Measurements from ENCODE around the gene TMEM234. TPM values are rescaled to one million over a fixed set of nuclear protein-coding genes. Genes with fewer than 3 reads are reported as not detected.

TMEM234 gene
- total RNA-seq, result 16.8 and 20.5 TPM in 2 replicates

DNA sequence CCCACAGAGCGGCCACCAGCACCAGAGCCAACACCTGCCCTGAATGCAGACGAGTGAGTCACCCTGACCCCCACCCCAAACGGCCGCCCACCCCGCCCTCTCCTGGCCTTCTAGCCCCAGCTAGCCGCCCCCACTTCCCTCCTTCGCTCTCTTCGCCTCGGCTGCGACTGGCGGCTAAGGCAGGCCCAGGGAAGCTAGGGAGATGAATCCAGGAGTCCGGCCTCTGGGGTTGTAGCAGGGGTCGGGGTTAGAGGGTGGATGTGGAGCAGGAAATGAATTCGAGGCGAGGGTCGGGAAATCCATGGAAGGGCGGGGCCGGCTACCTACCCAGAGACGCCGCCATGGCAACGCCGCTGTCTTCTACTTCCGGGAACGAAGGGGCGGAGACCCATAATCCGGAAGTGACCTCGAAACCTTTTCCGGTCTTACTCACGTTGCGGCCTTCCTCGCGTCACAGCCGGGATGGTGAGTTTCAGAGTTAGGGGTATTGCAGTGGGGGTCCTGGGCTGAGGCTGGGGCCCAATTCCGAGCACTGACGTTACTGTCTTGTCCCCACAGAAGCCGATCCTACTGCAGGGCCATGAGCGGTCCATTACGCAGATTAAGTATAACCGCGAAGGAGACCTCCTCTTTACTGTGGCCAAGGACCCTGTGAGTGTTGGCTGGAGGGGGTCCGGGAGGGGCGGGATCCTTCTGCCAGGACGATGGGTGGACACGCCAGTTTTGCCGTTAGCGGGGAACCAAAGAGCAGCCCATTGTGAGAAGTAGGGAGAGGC lies at the start of gene TMEM234, which contains the start of gene EIF3I:
TSS of gene TMEM234 (minus strand) at position 374 of the 776 bp plus-strand sequence. CDS start at position 343, 31 bp downstream.
TSS of gene EIF3I (plus strand) at position 428 of the 776 bp plus-strand sequence. CDS start at position 463, 35 bp downstream.

DNA sequence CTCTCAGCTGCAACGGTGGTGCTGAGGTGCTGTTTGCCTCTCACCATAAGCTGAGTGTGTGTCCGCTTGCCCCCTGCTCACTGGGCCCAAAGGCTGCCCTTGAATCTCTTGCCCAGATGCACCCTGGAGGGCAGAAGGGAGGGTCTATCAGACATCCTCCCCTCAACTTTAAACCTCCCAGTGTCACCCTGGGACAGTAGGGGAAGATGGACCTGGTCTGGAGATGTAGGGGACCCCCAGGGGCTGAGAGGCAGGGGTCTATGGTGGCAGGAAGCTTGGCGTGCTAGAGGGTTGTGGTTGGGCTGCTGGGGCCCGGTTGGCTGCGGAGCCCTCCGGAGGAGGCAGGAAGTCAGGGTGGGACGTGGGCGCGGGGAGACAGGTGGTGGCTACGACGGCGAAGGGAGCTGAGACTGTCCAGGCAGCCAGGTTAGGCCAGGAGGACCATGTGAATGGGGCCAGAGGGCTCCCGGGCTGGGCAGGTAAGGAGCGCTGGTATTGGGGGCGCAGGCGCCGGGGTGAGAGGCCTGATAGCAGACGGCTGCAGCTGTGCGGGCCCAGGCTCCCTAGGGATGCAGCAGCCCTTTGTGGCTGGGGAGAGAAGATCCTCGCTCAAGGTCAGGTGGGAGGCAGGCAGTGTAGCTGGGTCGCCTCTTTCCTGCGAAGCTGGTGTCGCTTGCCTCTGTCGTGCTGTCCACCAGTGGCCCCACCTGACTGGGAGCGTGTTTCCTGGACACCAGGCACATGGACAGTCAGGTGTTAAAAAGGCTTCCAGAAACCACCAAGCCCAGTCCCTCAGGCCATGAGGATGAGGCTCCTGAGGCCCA lies 29.0 kb upstream of the TMEM234 start, which contains the start of gene LCK:
TSS of gene LCK (plus strand) at position 373 of the 824 bp plus-strand sequence. CDS start 23,065 bp downstream, outside the sequence.

DNA sequence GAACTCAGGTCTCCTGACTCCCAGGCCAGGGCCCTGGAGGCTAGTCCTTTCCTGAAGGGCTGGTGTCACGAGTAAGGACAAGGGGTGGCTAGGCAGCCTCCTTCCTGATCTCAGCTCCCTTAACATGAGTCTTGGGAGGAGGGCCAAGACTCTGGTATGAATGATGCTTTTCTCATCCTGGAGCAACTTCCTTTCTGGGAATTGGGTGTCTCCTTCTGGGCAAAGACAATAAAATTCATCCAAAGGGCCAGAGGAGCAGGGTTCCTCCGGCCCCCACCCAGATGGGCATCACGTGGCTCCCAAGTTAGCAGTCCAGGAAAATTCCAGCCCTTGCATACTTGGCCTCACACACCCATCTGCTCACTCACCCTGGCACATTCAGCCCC lies 24.7 kb upstream of the TMEM234 start, which contains the start of gene FAM167B:
TSS of gene FAM167B (plus strand) at position 335 of the 386 bp plus-strand sequence. CDS start 200 bp downstream, outside the sequence.

DNA sequence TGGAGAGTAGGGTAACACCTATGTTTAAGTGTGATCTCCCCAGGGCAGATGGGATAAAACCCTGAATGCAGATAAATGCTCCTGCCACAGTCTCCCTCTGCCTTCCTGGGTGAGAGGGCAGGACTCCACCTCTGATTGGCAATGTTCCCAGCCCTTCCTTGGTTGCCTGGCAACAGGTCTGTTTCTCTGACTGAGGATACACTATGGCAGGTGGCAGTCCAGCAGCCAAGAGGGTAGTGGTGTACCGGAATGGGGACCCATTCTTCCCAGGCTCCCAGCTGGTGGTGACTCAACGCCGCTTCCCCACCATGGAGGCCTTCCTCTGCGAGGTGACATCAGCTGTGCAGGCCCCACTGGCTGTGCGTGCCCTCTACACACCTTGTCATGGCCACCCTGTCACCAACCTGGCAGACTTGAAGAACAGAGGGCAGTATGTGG lies 13.2 kb downstream of the TMEM234 start, which contains the start of gene DCDC2B:
TSS of gene DCDC2B (plus strand) at position 199 of the 438 bp plus-strand sequence. CDS start at position 204, 5 bp downstream.

DNA sequence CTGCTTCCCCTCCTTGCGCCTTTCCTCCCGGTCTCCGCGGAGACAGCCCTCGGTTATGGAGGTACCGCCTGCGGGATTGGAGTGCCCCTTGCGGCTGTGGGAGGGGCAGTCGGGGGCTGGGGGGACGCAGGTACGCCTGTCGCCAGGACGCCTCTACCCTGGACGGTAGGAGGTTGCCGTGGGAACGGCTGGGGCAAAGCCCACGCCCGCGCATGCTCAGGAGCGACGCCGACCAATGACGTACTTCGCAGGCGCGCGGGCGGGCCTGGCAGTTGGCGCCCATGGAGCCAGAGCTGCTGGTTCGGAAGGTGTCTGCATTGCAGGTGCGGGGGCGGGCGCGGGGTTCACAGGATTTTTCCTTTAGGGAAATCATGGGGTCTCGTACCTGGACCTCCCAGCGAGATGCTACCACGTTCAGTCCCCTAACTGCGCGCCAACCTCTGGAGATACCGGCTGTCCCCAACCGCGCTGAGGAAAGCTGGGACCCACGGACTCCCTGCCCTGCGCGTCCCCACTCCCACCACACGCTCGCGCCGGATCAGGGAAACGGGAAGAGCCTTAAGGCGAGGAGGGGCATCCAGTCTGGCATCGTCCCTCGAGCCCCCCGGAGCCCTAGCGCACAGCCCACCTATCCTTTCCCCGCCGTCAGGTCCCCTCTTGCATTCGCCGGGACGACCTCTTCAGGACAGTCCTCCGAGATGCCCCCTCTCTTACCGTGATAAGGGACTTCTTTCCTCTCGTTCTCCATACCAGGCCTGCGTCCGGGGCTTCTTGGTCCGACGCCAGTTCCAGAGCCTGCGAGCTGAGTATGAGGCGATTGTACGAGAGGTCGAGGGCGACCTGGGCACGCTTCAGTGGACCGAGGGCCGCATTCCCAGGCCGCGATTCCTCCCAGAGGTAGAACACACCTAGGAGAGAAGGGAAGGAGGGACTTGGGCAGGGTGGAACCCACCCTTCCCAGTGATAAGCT lies 16.5 kb downstream of the TMEM234 start, which contains the start of gene IQCC:
TSS of gene IQCC (plus strand) at position 271 of the 970 bp plus-strand sequence. CDS start at position 282, 11 bp downstream.

DNA sequence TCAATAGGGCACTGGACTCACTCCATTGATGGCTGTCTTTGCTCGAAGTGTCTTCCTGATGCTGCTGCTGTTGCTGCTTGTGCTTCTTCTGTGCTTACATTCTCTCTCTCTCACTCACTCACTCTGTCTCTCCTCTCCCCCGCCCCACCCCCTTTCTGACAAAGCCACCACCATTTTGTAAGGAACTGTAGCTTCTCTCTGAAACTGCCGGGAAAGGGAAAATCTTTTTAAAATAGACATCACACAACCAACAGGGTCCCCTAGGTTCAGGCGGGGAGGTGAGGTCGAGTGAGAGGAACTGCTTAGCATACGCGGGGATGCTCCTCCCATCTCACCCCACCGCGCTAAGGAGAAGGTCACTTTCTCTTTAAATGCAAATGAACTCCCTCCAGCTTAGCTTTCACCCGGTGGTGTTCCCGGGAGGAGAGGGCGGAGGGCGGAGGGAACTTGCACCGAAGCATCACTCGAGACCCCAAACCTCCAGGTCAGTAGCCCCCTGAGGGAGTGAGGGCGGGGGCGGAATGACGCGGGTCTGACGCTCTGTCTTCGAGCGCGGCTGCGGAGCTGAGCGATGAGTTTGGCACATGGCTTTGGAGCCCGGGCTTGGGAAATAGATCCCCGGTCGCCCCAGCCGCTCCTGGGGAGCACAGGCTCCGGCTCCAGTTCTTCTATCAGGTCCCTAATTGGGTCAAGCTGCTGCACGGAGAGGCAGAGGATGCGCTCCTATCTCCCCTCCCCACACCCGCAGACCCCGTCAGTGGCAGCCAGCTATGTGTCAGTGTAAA lies 21.7 kb downstream of the TMEM234 start, which contains the start of gene CCDC28B:
TSS of gene CCDC28B (plus strand) at position 370 of the 785 bp plus-strand sequence. CDS start 1,341 bp downstream, outside the sequence.

DNA sequence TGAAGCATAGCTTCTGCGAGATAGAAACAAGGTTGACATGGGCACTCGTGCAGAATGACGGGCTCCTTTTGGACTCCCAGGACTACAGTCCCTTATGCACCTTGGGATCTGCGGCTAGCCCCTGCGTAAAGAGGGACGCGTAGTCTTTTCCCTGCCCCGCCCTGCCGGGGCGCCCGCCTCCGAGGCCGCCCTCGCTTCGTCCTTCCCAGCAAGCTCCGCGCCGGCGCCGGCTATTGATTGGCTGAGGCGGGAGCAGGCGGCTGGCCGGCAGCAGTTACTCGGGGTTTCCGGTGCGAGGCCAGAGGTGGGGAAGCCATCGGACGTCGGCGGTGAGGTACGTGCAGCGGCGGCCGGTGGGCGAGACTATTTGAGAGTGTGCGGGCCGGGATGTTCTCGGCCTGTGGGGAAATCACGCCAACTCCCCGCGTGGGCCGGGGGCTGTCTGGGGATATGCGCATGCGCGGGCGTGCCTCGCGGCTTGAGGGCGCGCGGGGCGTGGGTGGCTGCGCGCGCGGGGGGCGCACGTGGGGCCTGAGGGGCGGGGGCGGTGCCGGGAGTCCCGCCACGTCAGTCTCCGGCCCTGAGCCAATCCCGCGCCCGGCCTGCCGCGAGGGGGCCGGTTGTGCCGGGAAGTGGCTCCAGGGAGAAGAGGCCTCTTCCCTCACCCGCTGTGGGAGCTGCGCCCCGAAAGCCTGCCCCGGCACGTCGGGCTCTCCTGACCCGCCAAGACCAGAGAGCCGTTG lies 42.5 kb downstream of the TMEM234 start, which contains the start of gene TXLNA:
TSS of gene TXLNA (plus strand) at position 233 of the 743 bp plus-strand sequence. CDS start 671 bp downstream, outside the sequence.

Other genes with a start within 250 kb of the TMEM234 start
- 59.7 and 76.0 TPM in 2 replicates for gene KHDRBS1, start 208.5 kb downstream of the TMEM234 start, total RNA-seq
- 4.5 and 5.2 TPM in 2 replicates for gene TMEM39B, start 149.4 kb downstream of the TMEM234 start, total RNA-seq
- gene KPNA6, start 114.3 kb downstream of the TMEM234 start, total RNA-seq, result 35.1 TPM in 2 replicates
- 99.6 and 103 TPM in 2 replicates for gene TXLNA, start 42.7 kb downstream of the TMEM234 start, total RNA-seq
- 10.8 and 11.6 TPM in 2 replicates for gene CCDC28B, start 21.8 kb downstream of the TMEM234 start, total RNA-seq
- 2.4 and 4.6 TPM in 2 replicates for gene IQCC, start 16.7 kb downstream of the TMEM234 start, total RNA-seq
- 0.12 TPM in 1 of 2 replicates, not detected in the other for gene DCDC2B, start 13.3 kb downstream of the TMEM234 start, total RNA-seq
- gene EIF3I, start 54 bp upstream of the TMEM234 start, total RNA-seq, result 350 and 441 TPM in 2 replicates
- 0.44 and 0.50 TPM in 2 replicates for gene FAM167B, start 24.9 kb upstream of the TMEM234 start, total RNA-seq
- not detected in 2 replicates for gene LCK, start 28.9 kb upstream of the TMEM234 start, total RNA-seq
- 68.2 and 88.9 TPM in 2 replicates for gene HDAC1, start 69.7 kb upstream of the TMEM234 start, total RNA-seq
- gene MARCKSL1, start 113.9 kb upstream of the TMEM234 start, total RNA-seq, result 10.5 and 18.9 TPM in 2 replicates
- 0.77 and 1.00 TPM in 2 replicates for gene FAM229A, start 140.1 kb upstream of the TMEM234 start, total RNA-seq
- gene TSSK3, start 140.2 kb upstream of the TMEM234 start, total RNA-seq, result 0.33 and 5.1 TPM in 2 replicates
- 59.7 and 59.9 TPM in 2 replicates for gene BSDC1, start 172.1 kb upstream of the TMEM234 start, total RNA-seq
- gene ZBTB8B, start 242.7 kb upstream of the TMEM234 start, total RNA-seq, result under 0.01 TPM in 1 of 2 replicates, not detected in the other

All from uterine smooth muscle cell (primary cell).